ENCODE measurements around the gene FAM174C.

GRCh38 chr19:1279782-1280341, 4.5 kb downstream of the FAM174C start:
- TF ChIP-seq CTCF (IDR thresholded peaks at IDR 0.05) (peak; percentile 85 to 96 (median 88)), POLR2A (IDR thresholded peaks at IDR 0.05) (no peak)

All from thyroid gland (tissue), 4 donors.